ENCODE measurements around the gene ACYP1. TPM values are rescaled to one million over a fixed set of nuclear protein-coding genes. Genes with fewer than 3 reads are reported as not detected.

Gene ACYP1
- total RNA-seq, 2 donors from 2014 or later: 13.4 to 28.5 TPM

DNA sequence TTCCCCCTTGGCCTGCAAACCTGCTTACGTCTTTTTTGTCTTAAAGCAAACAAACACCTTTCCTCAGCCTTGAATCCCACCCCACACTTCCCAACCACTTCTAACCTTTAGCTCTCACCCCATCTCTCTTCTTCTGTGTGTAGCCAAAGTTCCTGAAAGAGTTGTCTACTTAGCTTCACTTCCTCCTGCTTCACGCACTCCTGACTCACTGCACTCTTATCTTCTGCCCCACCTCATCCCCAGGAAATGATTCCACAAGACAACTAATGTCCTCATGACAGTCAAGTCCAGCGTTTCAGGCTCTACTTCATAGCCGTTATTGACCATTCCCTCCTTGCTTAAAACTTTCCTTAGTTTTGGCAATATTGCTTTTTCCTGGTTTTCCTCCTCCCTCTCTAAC lies 38.7 kb downstream of the ACYP1 start:
- Histone ChIP-seq H3K27me3 (no peaks in the 10 kb centered on the region), H3K36me3 (no peaks in the 10 kb centered on the region), H3K4me1 (no peaks in the 10 kb centered on the region), H3K4me3 (no peak overlapping the region), H3K9ac (ENCODE audit: low read depth in 2 of 2, low read length in 2 of 2) (no peak overlapping the region), H3K9me3 (no peaks in the 10 kb centered on the region), H3K27ac (peak overlapping the region; percentile 61)
- TF ChIP-seq, protein P1, sequence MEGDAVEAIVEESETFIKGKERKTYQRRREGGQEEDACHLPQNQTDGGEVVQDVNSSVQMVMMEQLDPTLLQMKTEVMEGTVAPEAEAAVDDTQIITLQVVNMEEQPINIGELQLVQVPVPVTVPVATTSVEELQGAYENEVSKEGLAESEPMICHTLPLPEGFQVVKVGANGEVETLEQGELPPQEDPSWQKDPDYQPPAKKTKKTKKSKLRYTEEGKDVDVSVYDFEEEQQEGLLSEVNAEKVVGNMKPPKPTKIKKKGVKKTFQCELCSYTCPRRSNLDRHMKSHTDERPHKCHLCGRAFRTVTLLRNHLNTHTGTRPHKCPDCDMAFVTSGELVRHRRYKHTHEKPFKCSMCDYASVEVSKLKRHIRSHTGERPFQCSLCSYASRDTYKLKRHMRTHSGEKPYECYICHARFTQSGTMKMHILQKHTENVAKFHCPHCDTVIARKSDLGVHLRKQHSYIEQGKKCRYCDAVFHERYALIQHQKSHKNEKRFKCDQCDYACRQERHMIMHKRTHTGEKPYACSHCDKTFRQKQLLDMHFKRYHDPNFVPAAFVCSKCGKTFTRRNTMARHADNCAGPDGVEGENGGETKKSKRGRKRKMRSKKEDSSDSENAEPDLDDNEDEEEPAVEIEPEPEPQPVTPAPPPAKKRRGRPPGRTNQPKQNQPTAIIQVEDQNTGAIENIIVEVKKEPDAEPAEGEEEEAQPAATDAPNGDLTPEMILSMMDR (IDR thresholded peaks at IDR 0.05): no peak
- DNase-seq: peak; percentile 36
- intact Hi-C loops (cut with DNase I): no loop called here

DNA sequence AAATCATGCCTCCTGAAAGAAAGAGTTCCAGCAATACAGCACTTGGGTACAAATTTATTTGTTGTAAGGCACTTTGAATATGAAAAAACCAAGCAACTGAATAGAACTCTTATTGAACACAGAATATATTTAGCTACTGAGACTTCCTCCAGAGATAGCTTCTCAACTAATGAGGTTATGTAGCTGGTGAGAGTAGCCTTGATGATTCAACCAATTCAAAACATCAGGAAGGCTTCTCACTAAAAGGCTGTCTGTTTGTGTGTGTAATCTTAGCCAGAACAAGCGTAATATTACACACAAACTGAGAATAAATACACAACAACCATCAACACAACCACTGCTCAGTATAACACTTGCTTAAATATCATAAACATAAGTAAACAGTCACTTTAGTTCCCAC lies 40.7 kb downstream of the ACYP1 start:
- Histone ChIP-seq H3K9me3 (no peaks in the 10 kb centered on the region), H3K27ac (no peak overlapping the region), H3K27me3 (no peaks in the 10 kb centered on the region), H3K4me1 (no peaks in the 10 kb centered on the region), H3K36me3 (no peaks in the 10 kb centered on the region), H3K4me3 (no peak overlapping the region), H3K9ac (ENCODE audit: low read depth in 2 of 2, low read length in 2 of 2) (no peak overlapping the region)
- intact Hi-C loops (cut with DNase I): no loop called here
- no peak for DNase-seq
- TF ChIP-seq, protein P1 (IDR thresholded peaks at IDR 0.05): no peak

DNA sequence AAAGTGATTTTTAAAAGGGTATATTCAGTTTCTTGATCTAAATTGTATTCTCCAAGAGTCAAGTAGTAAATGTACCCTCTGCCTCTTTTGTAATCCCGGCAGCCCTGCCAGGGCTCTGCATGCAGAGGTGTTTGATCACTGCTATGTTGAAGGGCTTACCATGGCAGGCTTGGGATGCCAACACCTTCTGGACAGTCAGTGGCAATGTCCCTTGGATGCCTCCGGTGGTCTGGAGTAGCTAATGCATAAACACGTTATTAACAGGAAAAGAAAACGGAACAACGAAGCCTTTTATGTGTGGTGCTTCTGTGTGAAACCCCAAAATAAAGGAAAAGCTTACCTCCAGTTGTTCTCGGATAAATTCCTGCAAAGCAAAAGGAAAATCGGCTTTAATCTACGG lies 41.2 kb downstream of the ACYP1 start:
- DNase-seq: no peak
- Histone ChIP-seq H3K4me3 (no peak overlapping the region), H3K27me3 (no peaks in the 10 kb centered on the region), H3K4me1 (no peaks in the 10 kb centered on the region), H3K27ac (no peak overlapping the region), H3K36me3 (no peaks in the 10 kb centered on the region), H3K9ac (ENCODE audit: low read depth in 2 of 2, low read length in 2 of 2) (no peak overlapping the region), H3K9me3 (no peaks in the 10 kb centered on the region)
- intact Hi-C loops (cut with DNase I): no loop called here
- TF ChIP-seq, protein P1 (IDR thresholded peaks at IDR 0.05): no peak

DNA sequence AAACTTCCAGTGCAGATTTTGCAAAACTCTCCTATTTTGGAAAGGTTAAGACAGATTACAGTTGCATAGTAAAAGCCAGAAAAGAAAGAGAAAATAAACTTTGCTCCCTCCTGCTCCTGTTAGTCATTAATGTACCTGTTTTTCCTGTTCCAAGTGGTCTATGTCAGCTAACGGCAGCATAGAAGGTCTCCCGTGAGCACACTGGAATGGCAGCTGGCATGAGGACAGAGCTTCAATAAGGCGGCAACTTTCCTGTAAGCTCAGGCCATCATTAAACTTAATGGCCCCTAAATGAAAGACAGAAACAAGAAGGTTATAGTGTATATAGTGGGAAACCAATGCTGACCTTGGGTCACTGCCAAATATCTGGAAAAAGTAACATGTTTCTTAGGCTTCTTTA lies 45.1 kb downstream of the ACYP1 start:
- Histone ChIP-seq H3K36me3 (peaks cover 17% of the 10 kb centered on the region), H3K9me3 (no peaks in the 10 kb centered on the region), H3K4me3 (no peak overlapping the region), H3K27me3 (no peaks in the 10 kb centered on the region), H3K9ac (ENCODE audit: low read depth in 2 of 2, low read length in 2 of 2) (peak overlapping the region in 1 of 2 donors; percentile 7), H3K4me1 (no peaks in the 10 kb centered on the region), H3K27ac (no peak overlapping the region)
- peak; percentile 41 for DNase-seq
- TF ChIP-seq, protein P1 (IDR thresholded peaks at IDR 0.05): no peak
- intact Hi-C loops (cut with DNase I): no loop called here

DNA sequence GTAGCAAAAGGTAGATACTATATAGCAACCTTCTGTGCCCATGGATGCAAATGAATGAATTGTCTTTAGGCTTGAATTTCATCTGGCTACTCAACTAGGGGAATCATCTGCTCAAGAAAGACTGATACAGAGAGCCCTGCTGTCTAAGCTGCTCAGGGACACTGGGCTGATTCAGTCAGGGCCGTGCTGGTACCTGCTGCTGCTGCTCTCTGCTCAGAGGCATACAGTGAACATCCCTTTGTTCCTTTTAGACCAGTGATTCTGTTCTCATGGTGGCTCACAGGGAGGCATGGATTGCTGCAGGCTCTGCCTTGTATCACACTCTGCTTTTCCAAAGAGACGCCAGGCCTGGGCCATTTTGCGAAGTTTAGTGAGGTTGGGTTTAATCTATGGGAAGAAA lies 47.0 kb downstream of the ACYP1 start:
- no peak overlapping the region for H3K9ac ChIP-seq (ENCODE audit: low read depth in 2 of 2, low read length in 2 of 2)
- H3K27me3 ChIP-seq: no peaks in the 10 kb centered on the region
- no peak for DNase-seq
- TF ChIP-seq, protein P1 (IDR thresholded peaks at IDR 0.05): no peak
- H3K27ac ChIP-seq: no peak overlapping the region
- no peaks in the 10 kb centered on the region for H3K9me3 ChIP-seq
- H3K4me3 ChIP-seq: no peak overlapping the region
- no peaks in the 10 kb centered on the region for H3K4me1 ChIP-seq
- peaks cover 17% of the 10 kb centered on the region for H3K36me3 ChIP-seq
- intact Hi-C loops (cut with DNase I): no loop called here

DNA sequence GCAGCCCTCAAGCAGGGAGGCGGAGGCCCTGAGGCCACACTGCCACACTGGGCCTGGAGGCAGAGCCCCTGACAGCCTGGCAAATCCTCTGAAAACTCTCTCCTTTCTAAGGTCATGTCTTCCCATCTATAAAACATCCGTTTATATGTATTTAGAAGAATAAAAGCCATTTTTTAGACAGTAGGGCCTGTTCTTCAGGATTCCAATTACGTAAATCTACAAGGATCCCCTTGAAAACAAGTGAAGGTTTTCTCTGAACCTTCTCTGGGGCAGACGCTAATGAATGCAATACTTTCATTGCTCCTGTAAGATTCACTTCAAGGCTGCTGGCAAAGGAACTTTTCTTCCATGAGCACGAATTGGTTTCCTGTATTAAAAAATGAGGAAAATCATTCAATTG lies 48.3 kb downstream of the ACYP1 start:
- Histone ChIP-seq H3K27me3 (no peaks in the 10 kb centered on the region), H3K27ac (no peak overlapping the region), H3K9me3 (no peaks in the 10 kb centered on the region), H3K4me1 (no peaks in the 10 kb centered on the region), H3K36me3 (peaks cover 17% of the 10 kb centered on the region), H3K4me3 (no peak overlapping the region), H3K9ac (ENCODE audit: low read depth in 2 of 2, low read length in 2 of 2) (no peak overlapping the region)
- intact Hi-C loops (cut with DNase I): no loop called here
- no peak for DNase-seq
- TF ChIP-seq, protein P1 (IDR thresholded peaks at IDR 0.05): no peak
